HFFc6 (cell line): ENCODE results near the gene CCDC192. TPM values are rescaled to one million over a fixed set of nuclear protein-coding genes. Genes with fewer than 3 reads are reported as not detected.

Experiments used
- DNase-seq: peaks from one replicate; pipeline ENCODE4 v3.0.0-alpha.2; 2018
- H3K27ac Mint-ChIP-seq: 2 replicates; pipeline ENCODE4 v1.8.0; 2020; ENCODE audit warnings: mild to moderate bottlenecking, mixed read lengths
- H3K27me3 Mint-ChIP-seq: 2 replicates; pipeline ENCODE4 v1.8.0; 2021; ENCODE audit warnings: mild to moderate bottlenecking, moderate library complexity, mixed read lengths; ENCODE audit not compliant: insufficient read depth
- H3K36me3 Mint-ChIP-seq: 2 replicates; pipeline ENCODE4 v1.8.0; 2021; ENCODE audit warnings: low read depth, mixed read lengths
- H3K4me1 Mint-ChIP-seq: 2 replicates; pipeline ENCODE4 v1.8.0; 2020; ENCODE audit warnings: low read depth, mixed read lengths
- H3K4me3 Mint-ChIP-seq: 2 replicates; pipeline ENCODE4 v1.8.0; 2020; ENCODE audit warnings: mild to moderate bottlenecking, moderate library complexity, mixed read lengths
- H3K9me3 Mint-ChIP-seq: 2 replicates; pipeline ENCODE4 v1.8.0; 2020; ENCODE audit warnings: mild to moderate bottlenecking, mixed read lengths
- CTCF ChIP-seq: fragments of 200-600 bp; sonication (generic); IDR thresholded peaks from 2 replicates; pipeline ENCODE4 v1.5.0; 2021; ENCODE audit warnings: antibody characterized with exemption, mild to moderate bottlenecking
- total RNA-seq, 6 experiments: library from RNA; stranded (reverse); fragmentation: NEBNext Ultra II Directional; extraction: Animal tissue kit (Norgen Biotek cat#: 25700); gene quantifications; 2 replicates in 1 of 6; 3 replicates in 5 of 6; pipeline ENCODE4 v1.2.3, GENCODE V29; 2021

The CCDC192 gene
- total RNA-seq, 6 experiments from 2014 or later = not detected

GRCh38 chr5:127938746-127939145, 235.6 kb downstream of the CCDC192 start:
- TF ChIP-seq CTCF = no peak
- Mint-ChIP-seq H3K4me1 (peaks cover 44% of the 10 kb centered on the region), H3K27ac (no peak overlapping the region), H3K27me3 (no peaks in the 10 kb centered on the region), H3K9me3 (no peaks in the 10 kb centered on the region), H3K36me3 (0 out of 2 replicates have a peak, but pooled peaks cover 7% of the 10 kb centered on the region), H3K4me3 (no peak overlapping the region)
- no peak for DNase-seq

- no peak for TF ChIP-seq CTCF
- H3K36me3 Mint-ChIP-seq = 0 out of 2 replicates have a peak, but pooled peaks cover 7% of the 10 kb centered on the region
- H3K27me3 Mint-ChIP-seq = no peaks in the 10 kb centered on the region
- H3K27ac Mint-ChIP-seq = no peak overlapping the region
- peaks cover 31% of the 10 kb centered on the region for H3K4me1 Mint-ChIP-seq
- H3K9me3 Mint-ChIP-seq = no peaks in the 10 kb centered on the region
- DNase-seq = no peak
- H3K4me3 Mint-ChIP-seq = no peak overlapping the region
These were observed 237.7 kb downstream of the CCDC192 start for GRCh38 chr5:127940854-127941253.

- H3K27me3 Mint-ChIP-seq = no peaks in the 10 kb centered on the region
- 0 out of 2 replicates have a peak, but pooled peaks cover 7% of the 10 kb centered on the region for H3K36me3 Mint-ChIP-seq
- H3K4me1 Mint-ChIP-seq = peaks cover 31% of the 10 kb centered on the region
- DNase-seq = peak; percentile 10
- H3K9me3 Mint-ChIP-seq = no peaks in the 10 kb centered on the region
- TF ChIP-seq CTCF = no peak
- H3K27ac Mint-ChIP-seq = peak overlapping the region; percentile 70
- H3K4me3 Mint-ChIP-seq = peak overlapping the region; percentile 82
These were observed 238.5 kb downstream of the CCDC192 start for GRCh38 chr5:127941646-127942045.

GRCh38 chr5:127942246-127943060, 239.3 kb downstream of the CCDC192 start:
- Mint-ChIP-seq H3K27ac (peak overlapping the region; percentile 70), H3K4me1 (peaks cover 31% of the 10 kb centered on the region), H3K9me3 (no peaks in the 10 kb centered on the region), H3K36me3 (0 out of 2 replicates have a peak, but pooled peaks cover 7% of the 10 kb centered on the region), H3K27me3 (no peaks in the 10 kb centered on the region), H3K4me3 (peak overlapping the region; percentile 82)
- peak; percentile 44 for DNase-seq
- no peak for TF ChIP-seq CTCF

GRCh38 chr5:127943061-127943371, 239.8 kb downstream of the CCDC192 start:
- no peak overlapping the region for H3K27ac Mint-ChIP-seq
- no peaks in the 10 kb centered on the region for H3K27me3 Mint-ChIP-seq

More at GRCh38 chr5:127943061-127943371, 239.8 kb downstream of the CCDC192 start:
- no peak for DNase-seq
- Mint-ChIP-seq H3K4me3 (no peak overlapping the region), H3K9me3 (no peaks in the 10 kb centered on the region), H3K4me1 (peaks cover 31% of the 10 kb centered on the region), H3K36me3 (0 out of 2 replicates have a peak, but pooled peaks cover 7% of the 10 kb centered on the region)
- TF ChIP-seq CTCF = no peak
